Measurements from ENCODE around the gene CCNDBP1. TPM values are rescaled to one million over a fixed set of nuclear protein-coding genes. Genes with fewer than 3 reads are reported as not detected.

The CCNDBP1 gene
- total RNA-seq, 1 experiment from 2014 or later = 20.4 TPM

- TF ChIP-seq ZNF532 (CRISPR knock-in tag; IDR thresholded peaks at IDR 0.05; ENCODE audit: borderline replicate concordance) = no peak
- TF ChIP-seq GABPB1 (CRISPR knock-in tag; IDR thresholded peaks at IDR 0.05) = no peak
Measured at GRCh38 chr15:43212951-43213350, 27.7 kb downstream of the CCNDBP1 start (continued).

GRCh38 chr15:43213466-43213865 is 28.3 kb downstream of the CCNDBP1 start:
- ATAC-seq = no peak
- no peak overlapping the region for H3K4me3 Mint-ChIP-seq
- no peaks in the 10 kb centered on the region for H3K36me3 Mint-ChIP-seq
- H3K27me3 Mint-ChIP-seq (ENCODE audit: low read depth) = no peaks in the 10 kb centered on the region; the same call in 1 of the 2 replicates
- no peak for DNase-seq (ENCODE audit: low spot score)
- ChIA-PET POLR2A (no interaction called here), CTCF (interaction anchor here (0.6 to 3.3 kb wide), 4 partner anchors 10 to 72 kb away, joined by 5 to 35 read pairs (median 12); partner anchors contain the start of gene CCNDBP1)
- no peak for TF ChIP-seq CTCF (IDR thresholded peaks at IDR 0.05)
- TF ChIP-seq FOXK1 (CRISPR knock-in tag; IDR thresholded peaks at IDR 0.05) = no peak
- TF ChIP-seq ZNF219 (CRISPR knock-in tag; IDR thresholded peaks at IDR 0.05; ENCODE audit: borderline replicate concordance) = no peak
- no peak for TF ChIP-seq ATF3 (CRISPR knock-in tag; conservative IDR thresholded peaks at IDR 0.05)
- no peak for TF ChIP-seq MAX (CRISPR knock-in tag; IDR thresholded peaks at IDR 0.05)
- no peak for TF ChIP-seq MLX (CRISPR knock-in tag; IDR thresholded peaks at IDR 0.05)
- TF ChIP-seq FOXP1 (CRISPR knock-in tag; IDR thresholded peaks at IDR 0.05; ENCODE audit: borderline replicate concordance) = no peak
- TF ChIP-seq JUN (CRISPR knock-in tag; IDR thresholded peaks at IDR 0.05) = no peak
- TF ChIP-seq ATF2 (CRISPR knock-in tag; IDR thresholded peaks at IDR 0.05; ENCODE audit: borderline replicate concordance, low read depth) = no peak
- H3K27ac Mint-ChIP-seq = no peak overlapping the region
- H3K9me3 Mint-ChIP-seq = no peaks in the 10 kb centered on the region
- H3K4me1 Mint-ChIP-seq = peaks cover 12% of the 10 kb centered on the region

GRCh38 chr15:43214169-43214568 is 29.0 kb downstream of the CCNDBP1 start:
- ATAC-seq = peak; percentile 31; the same call in 1 of the 2 replicates

More at GRCh38 chr15:43214169-43214568, 29.0 kb downstream of the CCNDBP1 start:
- no peak overlapping the region for H3K4me3 Mint-ChIP-seq
- TF ChIP-seq USF1 (CRISPR knock-in tag; IDR thresholded peaks at IDR 0.05) = peak; percentile 58; the same call in 1 of the 2 replicates
- peak; percentile 70 for TF ChIP-seq USF2 (CRISPR knock-in tag; IDR thresholded peaks at IDR 0.05)
- TF ChIP-seq NFYB (CRISPR knock-in tag; conservative IDR thresholded peaks at IDR 0.05; ENCODE audit: low read depth) = no peak
- no peak for TF ChIP-seq ZNF416 (CRISPR knock-in tag; IDR thresholded peaks at IDR 0.05)
- no peaks in the 10 kb centered on the region for H3K9me3 Mint-ChIP-seq
- H3K4me1 Mint-ChIP-seq = peaks cover 13% of the 10 kb centered on the region
- ChIA-PET POLR2A (no interaction called here), CTCF (interaction anchor here (1.6 to 3.3 kb wide), 3 partner anchors 10 to 29 kb away, joined by 3 to 35 read pairs (median 18); partner anchors contain the start of gene CCNDBP1)
- DNase-seq (ENCODE audit: low spot score) = no peak
- H3K27me3 Mint-ChIP-seq (ENCODE audit: low read depth) = no peaks in the 10 kb centered on the region; the same call in 1 of the 2 replicates
- H3K27ac Mint-ChIP-seq = no peak overlapping the region
- no peaks in the 10 kb centered on the region for H3K36me3 Mint-ChIP-seq

Data from WTC11 (cell line).